Measurements from ENCODE around the gene RPTN.

The RPTN gene, protein sequence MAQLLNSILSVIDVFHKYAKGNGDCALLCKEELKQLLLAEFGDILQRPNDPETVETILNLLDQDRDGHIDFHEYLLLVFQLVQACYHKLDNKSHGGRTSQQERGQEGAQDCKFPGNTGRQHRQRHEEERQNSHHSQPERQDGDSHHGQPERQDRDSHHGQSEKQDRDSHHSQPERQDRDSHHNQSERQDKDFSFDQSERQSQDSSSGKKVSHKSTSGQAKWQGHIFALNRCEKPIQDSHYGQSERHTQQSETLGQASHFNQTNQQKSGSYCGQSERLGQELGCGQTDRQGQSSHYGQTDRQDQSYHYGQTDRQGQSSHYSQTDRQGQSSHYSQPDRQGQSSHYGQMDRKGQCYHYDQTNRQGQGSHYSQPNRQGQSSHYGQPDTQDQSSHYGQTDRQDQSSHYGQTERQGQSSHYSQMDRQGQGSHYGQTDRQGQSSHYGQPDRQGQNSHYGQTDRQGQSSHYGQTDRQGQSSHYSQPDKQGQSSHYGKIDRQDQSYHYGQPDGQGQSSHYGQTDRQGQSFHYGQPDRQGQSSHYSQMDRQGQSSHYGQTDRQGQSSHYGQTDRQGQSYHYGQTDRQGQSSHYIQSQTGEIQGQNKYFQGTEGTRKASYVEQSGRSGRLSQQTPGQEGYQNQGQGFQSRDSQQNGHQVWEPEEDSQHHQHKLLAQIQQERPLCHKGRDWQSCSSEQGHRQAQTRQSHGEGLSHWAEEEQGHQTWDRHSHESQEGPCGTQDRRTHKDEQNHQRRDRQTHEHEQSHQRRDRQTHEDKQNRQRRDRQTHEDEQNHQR

DNA sequence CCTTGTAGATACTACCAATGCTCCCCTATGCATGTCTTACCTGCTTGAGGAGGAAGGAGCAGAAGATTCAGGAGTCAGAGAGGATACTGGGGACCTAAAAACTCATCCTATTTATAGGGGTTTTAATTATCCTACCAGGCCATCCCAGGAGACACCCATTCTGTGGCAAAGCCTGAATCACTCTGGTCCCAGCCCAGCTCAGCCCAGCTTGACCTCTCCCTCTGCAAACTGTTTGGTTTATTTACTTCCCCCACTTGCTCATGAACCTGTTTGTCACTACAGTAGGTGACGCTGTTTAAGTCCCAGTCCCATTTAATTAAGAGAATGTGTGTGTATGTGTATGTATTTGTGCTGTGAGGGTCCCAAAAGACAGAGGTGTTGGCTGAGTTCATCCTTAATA, at the start of gene RPTN:
TSS of gene RPTN (minus strand) at position 85 of the 400 bp plus-strand sequence. CDS start 1,339 bp downstream, outside the sequence.
- DNase-seq: no peak

DNA sequence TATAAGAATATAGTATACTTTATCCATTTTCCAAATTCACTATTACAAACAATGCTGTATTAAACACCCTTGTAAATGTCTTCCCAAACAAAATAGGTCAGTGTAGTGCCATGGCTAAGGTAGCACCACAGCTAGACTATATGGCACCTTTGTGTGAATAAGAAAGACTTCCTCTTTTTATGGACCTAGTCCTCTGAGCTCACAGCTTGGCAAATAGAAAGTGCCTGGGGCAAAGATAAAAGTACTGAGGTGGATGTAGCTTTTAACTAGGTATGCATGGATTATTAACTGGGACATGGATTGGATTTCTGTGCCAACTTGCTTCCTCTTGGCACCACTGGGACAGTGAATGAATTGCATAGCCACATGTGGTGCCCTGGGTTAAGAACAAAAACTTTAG, 40.0 kb upstream of the RPTN start:
- DNase-seq: no peak

DNA sequence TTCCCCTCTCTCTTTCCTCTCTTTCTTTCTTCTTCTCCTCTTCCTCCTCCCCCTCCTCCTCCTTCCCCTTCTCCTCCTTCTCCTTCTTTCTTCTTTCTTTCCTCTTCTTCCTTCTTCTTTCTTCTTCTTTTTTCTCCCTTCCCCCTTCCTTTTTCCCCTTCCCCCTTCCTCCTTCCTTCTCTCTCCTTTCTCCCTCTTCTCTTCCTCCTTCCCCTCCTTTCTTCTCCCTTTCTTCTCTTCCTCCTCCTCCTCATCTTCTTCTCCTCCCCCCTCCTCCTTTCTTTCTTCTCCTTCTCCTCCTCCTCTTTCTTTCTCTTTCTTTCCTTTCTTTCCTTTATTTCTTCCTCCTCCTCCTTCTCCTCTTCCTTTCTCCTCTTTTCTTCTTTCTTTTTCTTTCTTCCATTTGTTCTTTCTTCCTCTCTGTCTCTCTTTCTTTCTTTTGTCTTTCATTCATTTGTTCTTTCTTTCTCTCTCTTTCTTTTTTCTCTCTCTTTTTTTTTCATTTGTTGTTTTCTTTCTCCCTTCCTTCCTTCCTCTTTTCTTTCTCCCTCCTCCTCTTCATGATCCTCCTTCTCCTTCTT, 38.4 kb upstream of the RPTN start:
- no peak for DNase-seq

DNA sequence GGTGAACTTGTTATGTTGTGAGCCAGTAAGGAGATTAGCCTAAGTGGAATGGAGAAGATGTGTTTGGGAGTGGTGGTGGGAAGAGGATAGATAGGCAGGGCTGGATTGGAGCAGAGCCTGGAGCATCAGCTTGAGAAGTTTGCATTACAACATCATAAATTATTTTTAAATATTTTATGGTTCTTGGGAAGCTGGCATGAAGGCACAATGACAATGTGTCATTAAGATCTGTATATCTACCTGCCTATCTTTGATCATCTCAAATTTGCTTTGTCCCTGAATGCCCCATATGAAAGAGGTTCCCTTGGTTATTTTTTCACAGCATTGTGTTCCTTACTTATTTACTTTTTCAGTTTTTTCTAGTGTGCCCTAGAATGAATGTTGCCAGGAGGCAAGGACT, 32.7 kb upstream of the RPTN start:
- DNase-seq: no peak

DNA sequence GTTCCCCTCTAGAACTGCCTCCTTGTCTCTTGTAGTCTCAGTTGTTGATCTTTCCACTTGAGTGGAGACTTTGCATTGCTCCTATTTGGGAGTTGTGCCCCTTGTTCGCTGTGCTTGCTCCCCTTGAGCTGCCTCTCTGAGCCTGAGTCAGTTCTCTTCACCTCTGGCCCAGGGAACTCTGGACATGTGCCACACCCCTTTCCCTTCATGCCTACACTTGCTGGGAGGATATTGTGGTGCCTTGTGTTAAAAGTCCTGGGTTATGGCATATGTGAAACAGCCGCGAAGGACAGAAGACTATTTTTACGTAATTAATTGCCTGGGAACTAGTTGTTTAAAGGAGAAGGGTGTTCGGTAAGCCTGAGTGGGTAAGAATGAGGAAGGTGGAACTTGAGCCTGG, 32.2 kb upstream of the RPTN start:
- no peak for DNase-seq

DNA sequence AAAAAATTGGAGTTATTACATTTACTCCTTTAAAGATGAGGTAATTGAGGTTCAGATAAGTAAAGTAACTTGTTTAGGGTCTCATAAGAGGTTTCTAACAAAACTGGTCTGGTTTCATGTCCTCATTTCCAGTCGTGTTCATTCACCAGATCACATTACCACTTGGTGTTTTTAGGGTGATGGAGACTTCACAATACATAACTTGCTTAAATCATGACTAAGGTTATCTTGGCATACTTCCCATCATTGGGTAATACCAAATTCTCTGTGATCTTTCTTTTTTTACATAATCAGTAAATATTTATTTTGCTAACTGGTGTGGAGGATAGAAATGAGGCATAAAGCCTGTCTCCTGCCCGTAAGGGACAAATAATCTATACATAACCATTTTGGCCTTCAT, 31.6 kb upstream of the RPTN start:
- DNase-seq: no peak

DNA sequence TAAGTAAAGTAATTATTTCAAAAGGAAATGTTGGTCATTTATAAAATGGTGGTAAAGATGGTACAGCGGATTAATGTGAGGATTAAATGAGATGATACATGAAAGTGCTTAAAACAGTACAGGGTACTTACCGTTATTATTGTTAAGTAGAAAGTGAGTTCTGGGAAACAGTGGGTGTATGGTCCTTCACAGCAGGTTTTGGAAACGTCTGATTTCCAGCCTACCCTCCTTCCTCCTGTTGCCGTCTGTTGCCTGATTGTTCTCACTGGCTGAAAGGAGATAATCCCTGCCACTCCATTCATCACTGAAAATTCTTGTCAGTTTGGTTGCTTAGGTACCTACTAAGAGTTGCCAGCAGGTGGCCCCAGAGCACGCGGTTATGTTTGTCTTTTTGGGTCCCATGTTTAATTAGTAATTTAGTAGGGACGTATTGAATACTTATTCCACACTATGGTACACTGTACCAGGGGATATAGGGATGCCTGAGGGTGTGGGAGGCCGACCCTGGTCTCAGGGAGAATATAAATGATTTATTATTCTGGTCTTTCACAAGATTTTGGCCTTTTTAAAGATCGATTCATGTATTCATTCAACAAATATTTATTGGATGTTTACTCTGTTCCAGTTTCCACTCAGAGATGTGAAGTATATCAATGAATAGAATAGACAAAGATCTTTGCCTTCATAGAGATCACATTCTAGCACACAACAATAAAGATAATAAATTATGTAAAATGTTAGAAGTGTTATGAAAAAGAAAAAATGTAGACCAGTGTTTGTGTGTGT, 30.8 kb upstream of the RPTN start:
- DNase-seq: peak; percentile 65

DNA sequence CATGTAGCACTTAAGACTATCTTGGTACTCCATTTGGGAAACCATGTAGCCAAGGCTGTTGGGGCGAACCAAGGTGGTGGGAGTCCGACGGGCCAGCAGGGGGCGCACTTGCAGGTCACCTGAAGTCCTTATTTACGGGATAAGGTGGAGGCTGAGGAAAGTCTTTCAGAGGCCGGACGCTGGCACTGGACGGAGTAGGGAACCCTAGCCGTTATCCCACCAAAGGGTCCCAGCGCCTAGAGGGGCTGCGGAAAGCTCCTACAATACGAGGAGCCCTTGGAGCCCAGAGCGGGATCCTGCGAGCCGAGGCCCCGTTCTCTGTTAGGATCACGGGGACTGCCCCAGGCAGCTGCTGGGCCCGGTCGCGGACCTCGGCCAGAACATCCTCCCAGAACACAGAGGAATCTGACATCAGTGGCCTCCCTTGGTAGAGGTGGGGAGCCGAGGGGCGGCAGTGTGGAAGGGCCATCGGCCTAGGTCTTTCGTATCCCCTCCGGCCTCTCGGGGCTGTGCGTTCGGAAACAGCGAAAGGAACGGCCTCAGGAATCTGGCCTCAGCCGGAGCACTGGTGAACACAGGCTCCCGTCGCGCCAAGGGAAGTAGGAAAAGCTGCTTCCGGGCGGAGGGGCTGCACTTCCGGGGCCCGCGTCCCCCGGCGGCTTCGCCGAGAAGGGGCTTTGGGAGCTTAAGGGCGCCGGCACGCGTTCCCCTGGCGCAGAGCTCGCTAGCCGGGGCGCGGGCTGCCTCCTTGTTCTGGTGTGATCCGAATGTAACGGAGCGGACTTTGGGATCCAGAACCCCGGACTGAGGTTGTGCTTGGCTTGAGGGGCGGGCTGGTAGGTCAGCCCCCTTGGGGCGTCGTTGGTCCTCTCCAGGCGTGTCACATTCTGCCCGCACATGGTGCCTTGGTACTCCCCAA, 29.9 kb upstream of the RPTN start:
- peak; percentile 83 for DNase-seq

DNA sequence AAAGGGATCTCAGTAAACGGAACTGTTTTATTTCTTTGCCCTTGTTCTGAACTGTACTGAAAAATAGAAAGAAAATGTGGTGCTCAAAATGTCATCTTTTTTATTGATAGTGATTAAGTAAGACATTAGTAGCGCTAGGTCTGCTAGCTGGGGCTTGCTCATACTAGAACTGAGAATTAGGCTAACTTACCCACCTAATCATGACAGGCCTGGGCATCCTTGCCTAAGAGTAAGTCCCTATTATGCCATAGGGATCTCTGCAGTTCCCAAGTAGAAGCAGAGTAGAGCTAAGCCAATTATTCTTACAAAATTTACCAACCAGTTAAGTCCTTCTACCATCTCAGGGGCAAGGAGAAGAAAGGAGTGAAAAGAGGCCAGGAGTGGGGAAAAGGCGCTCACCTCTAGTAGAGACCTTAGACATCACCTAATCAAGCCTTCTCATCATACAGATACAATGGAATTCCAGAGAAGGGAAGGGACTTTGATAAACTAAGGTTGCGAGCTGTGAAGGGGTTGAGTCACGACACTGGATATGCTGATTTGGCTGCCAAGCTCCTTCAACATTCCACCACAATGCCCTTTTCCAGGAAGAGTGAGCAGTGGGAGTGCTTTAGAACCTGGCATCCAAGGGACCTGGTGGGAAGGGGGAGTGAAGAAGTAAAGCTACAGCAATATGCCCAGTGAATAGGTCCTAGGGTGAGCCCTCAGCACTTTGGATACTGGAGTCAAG, 27.7 kb upstream of the RPTN start:
- no peak for DNase-seq

DNA sequence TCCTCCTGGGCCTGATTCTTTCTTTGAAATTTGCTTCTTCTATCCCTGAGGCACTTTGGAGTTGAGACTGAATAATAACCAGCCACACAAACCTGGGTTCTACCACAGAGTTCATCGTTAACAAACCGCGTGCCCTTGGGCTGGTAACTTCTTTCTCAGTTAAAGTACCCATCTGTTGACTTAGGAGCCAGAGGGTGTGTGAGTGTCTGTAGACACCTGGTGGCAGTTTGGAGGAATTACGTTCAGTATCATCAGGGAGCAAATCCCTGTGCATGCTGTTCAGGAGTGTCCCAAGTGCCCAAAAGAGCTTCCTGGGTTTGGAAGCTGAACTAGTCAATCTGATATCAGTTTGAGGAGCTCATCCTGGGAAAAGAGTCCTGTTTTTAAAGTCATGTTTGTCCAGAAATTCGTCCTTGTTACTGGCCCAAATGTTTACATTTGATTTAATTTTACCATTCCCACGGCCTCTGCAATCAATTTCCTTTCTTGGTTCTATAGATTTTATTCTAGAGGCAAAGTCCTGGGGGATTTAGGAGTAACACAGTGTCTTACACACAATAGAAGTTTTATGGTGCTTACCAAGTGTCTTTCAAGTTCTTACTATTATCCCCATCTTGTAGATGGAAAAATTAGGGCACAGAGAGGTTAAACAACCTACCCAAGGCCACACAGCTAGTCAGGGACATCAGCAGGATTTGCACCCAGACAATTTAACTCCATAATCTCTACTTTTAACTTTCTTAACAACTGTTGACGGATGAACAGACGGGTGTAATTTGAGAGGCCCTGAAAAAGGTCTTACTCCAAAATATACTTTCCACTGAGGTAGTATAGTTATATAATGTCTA, 26.7 kb upstream of the RPTN start:
- DNase-seq: no peak

DNA sequence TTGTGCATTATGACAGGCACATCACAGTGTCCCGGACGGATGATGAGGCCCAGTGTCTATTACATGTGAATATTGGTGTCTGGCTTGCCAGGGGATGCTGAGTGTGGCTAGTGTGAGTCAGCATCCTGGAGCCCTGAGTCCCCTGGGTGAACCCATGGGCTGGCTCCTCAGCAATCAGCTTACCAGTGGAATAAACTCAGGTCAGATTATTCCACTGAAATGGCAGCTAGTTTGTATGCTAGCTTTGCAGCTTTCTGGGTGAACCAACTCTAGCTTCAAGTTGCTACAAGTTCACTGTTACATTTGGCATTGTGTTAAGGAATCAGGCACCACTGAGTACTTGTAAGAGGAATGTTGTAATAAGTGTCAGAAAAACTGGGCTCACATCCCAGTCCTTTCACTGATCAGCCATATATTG, 23.9 kb upstream of the RPTN start:
- no peak for DNase-seq

DNA sequence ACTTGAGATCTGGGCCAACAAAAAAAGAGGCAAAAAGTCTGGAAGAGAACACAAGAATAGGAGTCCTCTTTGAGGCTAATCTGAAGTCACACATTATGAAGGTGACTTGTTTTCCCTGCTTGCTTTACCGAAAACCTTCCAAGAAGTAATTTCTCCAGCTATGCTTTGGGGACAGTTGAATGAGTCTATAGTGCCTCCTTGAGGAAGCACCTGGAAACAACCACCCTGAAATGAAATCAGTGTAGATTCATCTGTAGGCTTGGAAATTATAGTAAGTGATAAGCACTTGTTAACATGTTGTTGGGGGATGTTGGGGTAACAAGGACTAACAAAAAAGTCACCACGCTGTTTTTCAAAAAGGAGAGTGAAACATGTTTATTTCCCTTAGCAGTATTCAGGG, 23.4 kb upstream of the RPTN start:
- DNase-seq: no peak

DNA sequence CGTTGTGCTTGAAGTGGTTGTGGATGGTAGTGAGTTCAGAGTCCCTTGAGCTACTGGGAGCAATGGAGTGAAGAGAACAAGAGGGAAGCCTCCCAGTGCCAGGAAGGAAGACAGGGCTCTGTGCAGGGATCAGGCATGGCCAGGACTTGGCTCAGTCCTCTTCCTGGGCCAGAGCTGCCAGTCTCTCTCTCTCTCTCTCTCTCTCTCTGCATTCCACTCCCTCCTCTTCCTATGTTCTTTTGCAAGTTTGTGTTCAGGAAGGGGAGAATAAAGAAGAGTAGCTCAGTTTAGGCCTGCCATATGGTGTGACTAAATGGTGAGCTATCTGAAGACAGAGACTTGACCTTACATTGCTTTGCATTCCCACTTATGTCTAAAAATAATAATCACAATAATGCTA, 20.5 kb upstream of the RPTN start:
- DNase-seq: no peak

DNA sequence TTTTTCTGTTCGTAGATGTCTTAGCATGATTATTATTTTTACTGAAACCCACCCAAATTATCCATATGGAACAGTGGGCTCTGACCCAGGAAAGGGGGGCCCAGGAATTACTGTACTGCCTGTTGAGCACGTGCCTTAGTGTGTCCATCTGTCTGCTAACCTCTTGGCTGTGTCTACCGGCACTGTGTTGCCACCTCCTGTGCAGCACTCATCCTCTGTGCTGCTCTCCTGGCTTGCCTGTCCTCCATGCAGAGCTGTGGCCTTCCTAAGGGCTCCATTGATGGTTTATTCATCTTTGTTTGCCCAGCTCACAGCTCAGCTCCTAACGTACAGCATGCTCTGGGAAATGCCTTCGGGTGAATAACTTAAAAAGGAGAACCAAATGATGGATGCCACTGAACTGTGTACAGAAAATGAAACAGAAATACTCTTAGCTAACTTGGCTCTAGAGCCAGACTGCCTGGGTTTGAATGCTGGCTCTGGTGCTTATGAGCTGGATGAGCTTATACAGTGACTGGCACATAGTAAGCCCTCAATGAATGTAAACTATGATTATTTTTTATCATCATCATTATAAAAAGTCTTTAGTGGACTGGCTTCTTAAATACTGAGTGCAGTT, 11.4 kb upstream of the RPTN start:
- no peak for DNase-seq

DNA sequence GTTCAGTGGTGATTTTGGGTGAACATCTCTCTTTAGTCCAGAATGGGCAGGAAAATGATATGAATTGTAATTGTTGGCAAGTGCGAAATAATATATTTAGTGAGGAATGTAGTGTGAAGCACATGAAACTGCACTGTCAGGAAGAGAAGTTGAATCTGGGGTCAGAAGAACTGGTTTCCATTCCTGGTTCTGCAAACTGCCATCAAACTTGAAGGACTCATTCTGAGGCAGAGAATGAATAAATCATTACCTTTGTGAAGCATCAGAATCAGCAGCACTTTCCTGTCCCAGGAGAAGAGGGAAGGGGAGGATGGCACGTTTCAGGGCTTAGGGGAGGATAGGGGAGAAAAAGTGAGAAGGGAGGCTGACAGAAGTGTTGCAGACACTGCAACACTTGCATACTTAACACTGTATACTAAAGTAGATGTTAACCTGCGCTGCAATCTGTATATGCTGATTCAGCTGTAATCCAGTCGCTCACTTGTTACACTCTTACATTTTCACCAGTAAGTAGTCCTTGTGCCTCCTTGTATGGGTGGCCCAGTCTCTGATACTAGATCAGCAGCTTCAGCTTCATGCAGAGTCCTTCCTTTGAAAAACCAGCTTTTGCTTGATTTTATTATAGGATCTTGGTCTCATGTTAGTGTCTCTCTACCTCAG, 10.5 kb upstream of the RPTN start:
- DNase-seq: no peak

DNA sequence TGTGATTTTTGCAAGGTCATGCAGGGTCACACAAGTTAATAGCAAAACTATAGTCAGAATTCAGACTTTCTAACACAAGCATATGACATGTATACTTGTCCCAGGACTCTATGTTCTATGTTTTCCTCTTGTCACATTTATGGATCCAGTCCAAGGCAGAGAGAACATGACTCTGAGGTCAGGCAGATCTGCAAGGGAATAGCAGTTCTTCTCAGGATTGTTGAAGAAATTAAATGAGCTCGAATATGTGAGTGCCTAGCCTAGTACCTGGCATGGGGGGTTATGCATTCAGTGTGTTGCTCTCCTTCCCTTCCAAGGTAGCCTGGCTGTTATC, 9.5 kb upstream of the RPTN start:
- DNase-seq: no peak

DNA sequence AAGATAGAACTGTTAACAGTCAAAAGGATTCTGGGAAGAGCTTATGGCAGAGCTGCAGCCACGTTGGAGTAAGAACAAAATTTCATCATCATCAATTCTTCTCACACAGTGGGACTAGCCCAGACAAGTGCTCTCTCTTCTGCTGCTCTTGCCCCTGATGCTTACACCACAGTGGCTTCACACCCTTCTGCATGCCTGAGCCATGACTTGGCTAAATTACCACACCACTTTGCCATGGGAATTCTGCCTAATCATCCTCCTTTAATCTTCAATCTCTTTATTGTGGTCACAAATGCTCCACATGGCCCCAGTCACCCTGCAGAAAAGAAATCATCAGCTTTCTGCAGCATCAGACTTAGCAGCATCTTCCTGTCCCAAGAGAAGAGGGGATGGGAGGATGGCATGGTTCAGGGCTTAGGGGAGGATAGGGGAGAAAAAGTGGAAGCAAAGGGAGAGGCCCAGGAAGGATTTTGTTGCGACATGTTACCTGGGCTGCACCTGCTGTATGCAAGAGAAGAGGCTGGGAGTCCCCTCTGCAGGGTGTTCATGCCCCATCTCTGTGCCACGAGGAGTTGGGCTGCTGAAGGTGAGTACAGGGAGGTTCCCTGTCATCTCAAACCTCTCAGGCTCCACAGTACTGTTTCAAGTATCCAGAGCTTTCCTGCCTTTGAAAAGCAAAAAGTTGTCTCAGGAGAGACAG, 9.0 kb upstream of the RPTN start:
- DNase-seq: no peak

DNA sequence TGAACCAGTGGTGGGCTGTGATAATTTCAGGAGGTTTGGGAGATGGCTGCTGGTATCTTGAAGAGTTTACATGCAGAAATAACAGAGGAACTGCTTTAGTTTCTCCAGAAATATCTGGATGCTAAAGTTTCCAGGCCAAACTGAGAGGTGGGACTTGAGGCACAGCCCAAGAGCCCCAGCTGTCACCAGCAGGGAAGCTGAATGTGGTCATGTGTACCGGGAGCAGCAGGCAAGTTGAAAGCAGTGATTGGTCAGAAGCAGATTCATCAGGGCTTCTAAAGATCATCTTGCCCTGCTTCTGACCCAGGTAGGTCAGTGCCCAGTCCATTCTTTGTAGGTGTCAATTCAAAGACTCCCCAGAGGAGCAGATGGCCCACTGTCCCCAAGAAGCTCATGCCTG, 7.9 kb upstream of the RPTN start:
- DNase-seq: no peak

Measured in activated CD4-positive, CD25-positive, alpha-beta regulatory T cell treated with anti-CD3 and anti-CD28 coated beads, Interleukin-2, amount 50 U/mL, for 72 hours (primary cell).